Activated B cell treated with CpG ODN at 0.5 μM for 24 hours (primary cell): Measurements from ENCODE around the gene IGFL4. TPM values are rescaled to one million over a fixed set of nuclear protein-coding genes. Genes with fewer than 3 reads are reported as not detected.

Source experiments
- ATAC-seq: fragments of 200-7000 bp; cut with Tn5 transposase; one replicate; pipeline ENCODE4 v1.10.0; 2021; ENCODE audit warnings: low read depth, mild to moderate bottlenecking, moderate library complexity
- CTCF ChIA-PET: fragments of 350-600 bp; sonication (Branson Sonifier 250); formaldehyde crosslinking; loops from one replicate; lab custom pipeline; 2021; ENCODE audit warnings: antibody characterized with exemption; lab: Charles Lee
- POLR2A ChIA-PET: fragments of 350-600 bp; sonication (Branson Sonifier 250); formaldehyde crosslinking; loops from one replicate; lab custom pipeline; 2021; ENCODE audit warnings: antibody characterized with exemption; lab: Charles Lee
- DNase-seq: peaks from one replicate; pipeline ENCODE4 v3.0.0; 2022
- H3K27ac Mint-ChIP-seq: one replicate; pipeline ENCODE4 v1.8.0; 2020; ENCODE audit warnings: mixed read lengths
- H3K27me3 Mint-ChIP-seq: one replicate; pipeline ENCODE4 v1.8.0; 2021; ENCODE audit warnings: mixed read lengths
- H3K36me3 Mint-ChIP-seq: one replicate; pipeline ENCODE4 v1.8.0; 2021; ENCODE audit warnings: low read depth, mixed read lengths
- H3K4me1 Mint-ChIP-seq: one replicate; pipeline ENCODE4 v1.8.0; 2021; ENCODE audit warnings: mixed read lengths
- H3K4me3 Mint-ChIP-seq: one replicate; pipeline ENCODE4 v1.8.0; 2020; ENCODE audit warnings: mild to moderate bottlenecking, mixed read lengths
- H3K9me3 Mint-ChIP-seq: one replicate; pipeline ENCODE4 v1.8.0; 2020; ENCODE audit warnings: mixed read lengths
- CTCF ChIP-seq: fragments of 200-600 bp; IDR thresholded peaks from one replicate; pipeline ENCODE4 v1.8.0; 2022; ENCODE audit warnings: antibody characterized with exemption, mild to moderate bottlenecking
- intact Hi-C: fragments of 100-400 bp; cut with micrococcal nuclease; formaldehyde crosslinking; loops from one replicate; pipeline ENCODE4 v1.15.1; 2024
- total RNA-seq: library from RNA; stranded (reverse); gene quantifications from 2 replicates; pipeline ENCODE4 v1.2.3, GENCODE V29; 2022

IGFL4 gene
- total RNA-seq, 1 donor from 2014 or later, result not detected

GRCh38 chr19:46063201-46063600 lies 22.4 kb upstream of the IGFL4 start:
- ATAC-seq (no peak), DNase-seq (no peak)
- intact Hi-C loops, result no loop called here
- H3K4me1 Mint-ChIP-seq, result no peaks in the 10 kb centered on the region
- no peak for TF ChIP-seq CTCF
- CTCF ChIA-PET, result interaction anchor here (1.4 kb wide), 1 partner anchor 35 kb away, joined by 3 read pairs; no protein-coding TSS in a partner anchor
- H3K4me3 Mint-ChIP-seq, result no peak overlapping the region
- H3K36me3 Mint-ChIP-seq, result no peaks in the 10 kb centered on the region
- H3K27ac Mint-ChIP-seq, result no peak overlapping the region
- H3K27me3 Mint-ChIP-seq, result peaks cover 36% of the 10 kb centered on the region
- POLR2A ChIA-PET, result interaction anchor here (0.6 kb wide), 1 partner anchor 250 kb away, joined by 4 read pairs; no protein-coding TSS in a partner anchor
- H3K9me3 Mint-ChIP-seq, result peaks cover 17% of the 10 kb centered on the region

GRCh38 chr19:46060012-46060411 lies 19.2 kb upstream of the IGFL4 start:
- Mint-ChIP-seq H3K27me3 (peaks cover 27% of the 10 kb centered on the region), H3K4me1 (no peaks in the 10 kb centered on the region), H3K27ac (no peak overlapping the region), H3K36me3 (no peaks in the 10 kb centered on the region), H3K9me3 (peaks cover 17% of the 10 kb centered on the region), H3K4me3 (no peak overlapping the region)
- no peak for DNase-seq
- ATAC-seq, result no peak
- intact Hi-C loops, result no loop called here
- CTCF ChIA-PET, result interaction anchor here (1.4 kb wide), 1 partner anchor 10 kb away, joined by 3 read pairs; no protein-coding TSS in a partner anchor
- no peak for TF ChIP-seq CTCF
- POLR2A ChIA-PET, result no interaction called here

- Mint-ChIP-seq H3K27ac (no peak overlapping the region), H3K4me1 (no peaks in the 10 kb centered on the region), H3K4me3 (no peak overlapping the region), H3K36me3 (no peaks in the 10 kb centered on the region), H3K27me3 (peaks cover 20% of the 10 kb centered on the region), H3K9me3 (peaks cover 17% of the 10 kb centered on the region)
- ChIA-PET POLR2A (no interaction called here), CTCF (no interaction called here)
- no peak for DNase-seq
- no peak for ATAC-seq
- no peak for TF ChIP-seq CTCF
- intact Hi-C loops, result no loop called here
These were observed 18.0 kb upstream of the IGFL4 start for GRCh38 chr19:46058778-46059177.

- ChIA-PET CTCF (no interaction called here), POLR2A (no interaction called here)
- no peak for DNase-seq
- H3K36me3 Mint-ChIP-seq, result no peaks in the 10 kb centered on the region
- intact Hi-C loops, result no loop called here
- peaks cover 14% of the 10 kb centered on the region for H3K27me3 Mint-ChIP-seq
- no peak for ATAC-seq
- no peak overlapping the region for H3K4me3 Mint-ChIP-seq
- no peaks in the 10 kb centered on the region for H3K4me1 Mint-ChIP-seq
- H3K27ac Mint-ChIP-seq, result no peak overlapping the region
- H3K9me3 Mint-ChIP-seq, result peaks cover 14% of the 10 kb centered on the region
- TF ChIP-seq CTCF, result no peak
These were observed 15.7 kb upstream of the IGFL4 start for GRCh38 chr19:46056536-46056935.

- peaks cover 27% of the 10 kb centered on the region for H3K27me3 Mint-ChIP-seq
- H3K36me3 Mint-ChIP-seq, result no peaks in the 10 kb centered on the region
- TF ChIP-seq CTCF, result no peak
- no peaks in the 10 kb centered on the region for H3K9me3 Mint-ChIP-seq
- ChIA-PET CTCF (no interaction called here), POLR2A (no interaction called here)
- DNase-seq (no peak), ATAC-seq (no peak)
- intact Hi-C loops, result no loop called here
- no peaks in the 10 kb centered on the region for H3K4me1 Mint-ChIP-seq
- H3K27ac Mint-ChIP-seq, result no peak overlapping the region
- H3K4me3 Mint-ChIP-seq, result no peak overlapping the region
These were observed 12.1 kb upstream of the IGFL4 start for GRCh38 chr19:46052896-46053295.
